NB4 (cell line): Measurements from ENCODE around the gene TACC2.

Source experiments
- DNase-seq: peaks from one replicate; pipeline ENCODE4 v3.0.0; 2010; ENCODE audit warnings: low read depth
- H3K4me3 ChIP-seq: one replicate; pipeline ENCODE4 v1.5.1; 2011; ENCODE audit warnings: mild to moderate bottlenecking, low read depth, low read length, moderate library complexity
- MYC ChIP-seq: IDR thresholded peaks from 2 replicates; pipeline ENCODE4 v1.6.1; 2011; ENCODE audit warnings: low read depth, low read length
- POLR2A ChIP-seq: IDR thresholded peaks from 2 replicates; pipeline ENCODE4 v1.6.1; 2011; ENCODE audit warnings: mild to moderate bottlenecking; ENCODE audit not compliant: insufficient read length; ENCODE audit errors: extremely low read depth
- TF ChIP-seq, protein P1 (sequence below): IDR thresholded peaks from 2 replicates; pipeline ENCODE4 v1.6.1; 2011; ENCODE audit warnings: low read depth, low read length
- TF ChIP-seq, protein P2 (sequence below): IDR thresholded peaks from one replicate; pipeline ENCODE4 v1.5.1; 2012; ENCODE audit warnings: low read depth, low read length

TACC2 gene

DNA sequence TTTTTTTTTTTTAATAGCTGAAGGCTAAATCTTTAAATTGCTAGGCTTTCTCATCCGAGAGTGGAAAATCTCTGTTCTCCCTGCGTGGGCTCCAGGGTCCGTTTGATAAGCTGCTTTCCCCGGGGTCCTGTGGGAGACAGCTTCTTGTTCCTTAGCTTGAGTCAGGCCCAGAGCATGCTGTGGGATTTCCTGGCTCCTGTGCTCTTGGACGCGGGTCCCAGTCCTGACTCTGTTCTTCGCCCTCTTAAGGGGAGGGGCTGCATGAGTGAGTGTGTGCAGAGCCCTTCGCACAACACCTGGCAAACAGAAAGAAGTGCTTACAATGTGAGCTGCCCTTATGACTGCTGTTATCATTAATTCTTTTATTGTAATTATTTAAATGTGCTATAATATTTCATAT, 133.5 kb downstream of the TACC2 start:
- TF ChIP-seq POLR2A = no peak
- TF ChIP-seq, protein P1, sequence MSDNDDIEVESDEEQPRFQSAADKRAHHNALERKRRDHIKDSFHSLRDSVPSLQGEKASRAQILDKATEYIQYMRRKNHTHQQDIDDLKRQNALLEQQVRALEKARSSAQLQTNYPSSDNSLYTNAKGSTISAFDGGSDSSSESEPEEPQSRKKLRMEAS = no peak
- TF ChIP-seq, protein P2, sequence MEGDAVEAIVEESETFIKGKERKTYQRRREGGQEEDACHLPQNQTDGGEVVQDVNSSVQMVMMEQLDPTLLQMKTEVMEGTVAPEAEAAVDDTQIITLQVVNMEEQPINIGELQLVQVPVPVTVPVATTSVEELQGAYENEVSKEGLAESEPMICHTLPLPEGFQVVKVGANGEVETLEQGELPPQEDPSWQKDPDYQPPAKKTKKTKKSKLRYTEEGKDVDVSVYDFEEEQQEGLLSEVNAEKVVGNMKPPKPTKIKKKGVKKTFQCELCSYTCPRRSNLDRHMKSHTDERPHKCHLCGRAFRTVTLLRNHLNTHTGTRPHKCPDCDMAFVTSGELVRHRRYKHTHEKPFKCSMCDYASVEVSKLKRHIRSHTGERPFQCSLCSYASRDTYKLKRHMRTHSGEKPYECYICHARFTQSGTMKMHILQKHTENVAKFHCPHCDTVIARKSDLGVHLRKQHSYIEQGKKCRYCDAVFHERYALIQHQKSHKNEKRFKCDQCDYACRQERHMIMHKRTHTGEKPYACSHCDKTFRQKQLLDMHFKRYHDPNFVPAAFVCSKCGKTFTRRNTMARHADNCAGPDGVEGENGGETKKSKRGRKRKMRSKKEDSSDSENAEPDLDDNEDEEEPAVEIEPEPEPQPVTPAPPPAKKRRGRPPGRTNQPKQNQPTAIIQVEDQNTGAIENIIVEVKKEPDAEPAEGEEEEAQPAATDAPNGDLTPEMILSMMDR = no peak
- no peak for TF ChIP-seq MYC
- no peak overlapping the region for H3K4me3 ChIP-seq
- no peak for DNase-seq

DNA sequence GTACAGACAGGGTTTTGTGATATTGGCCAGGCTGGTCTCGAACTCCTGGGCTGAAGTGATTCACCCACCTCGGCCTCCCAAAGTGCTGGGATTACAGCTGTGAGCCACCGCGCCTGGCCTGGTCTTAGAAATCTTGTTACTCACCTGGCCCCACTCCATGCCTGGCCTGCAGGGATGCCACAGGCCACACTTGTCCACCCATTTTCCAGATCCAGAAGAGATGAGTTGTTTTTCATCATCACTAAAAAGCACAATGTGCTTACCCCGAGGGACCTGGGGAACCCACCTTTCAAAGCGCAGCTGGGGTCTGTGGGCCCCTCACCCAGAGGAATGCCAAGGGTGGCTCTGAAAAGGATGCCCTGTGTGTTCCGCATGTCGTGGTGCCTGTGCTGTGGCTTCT, 134.2 kb downstream of the TACC2 start:
- TF ChIP-seq, protein P1 = no peak
- no peak for TF ChIP-seq POLR2A
- TF ChIP-seq, protein P2 = no peak
- no peak for TF ChIP-seq MYC
- DNase-seq = no peak
- H3K4me3 ChIP-seq = no peak overlapping the region

DNA sequence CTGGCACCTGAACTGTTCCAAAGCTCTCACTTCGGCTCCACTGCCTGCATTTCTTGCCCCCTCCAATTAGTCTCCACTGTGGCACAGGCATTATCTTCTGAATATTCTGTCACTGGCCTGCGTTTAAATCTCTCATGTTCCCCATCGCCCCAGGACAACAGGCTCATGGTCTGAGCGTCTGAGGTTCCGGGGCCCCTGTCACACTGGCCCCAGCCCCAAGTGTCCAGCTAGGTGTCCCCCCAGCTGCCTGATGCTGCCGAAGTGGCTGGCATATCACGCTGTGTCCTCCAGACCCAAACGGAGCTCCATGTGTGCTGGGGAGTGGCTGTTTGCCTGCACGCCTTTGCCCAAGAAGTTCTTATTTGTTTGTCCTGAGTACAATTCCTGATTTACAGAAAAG, 135.4 kb downstream of the TACC2 start:
- TF ChIP-seq MYC = no peak
- TF ChIP-seq, protein P1 = no peak
- TF ChIP-seq, protein P2 = no peak
- no peak for DNase-seq
- no peak overlapping the region for H3K4me3 ChIP-seq

DNA sequence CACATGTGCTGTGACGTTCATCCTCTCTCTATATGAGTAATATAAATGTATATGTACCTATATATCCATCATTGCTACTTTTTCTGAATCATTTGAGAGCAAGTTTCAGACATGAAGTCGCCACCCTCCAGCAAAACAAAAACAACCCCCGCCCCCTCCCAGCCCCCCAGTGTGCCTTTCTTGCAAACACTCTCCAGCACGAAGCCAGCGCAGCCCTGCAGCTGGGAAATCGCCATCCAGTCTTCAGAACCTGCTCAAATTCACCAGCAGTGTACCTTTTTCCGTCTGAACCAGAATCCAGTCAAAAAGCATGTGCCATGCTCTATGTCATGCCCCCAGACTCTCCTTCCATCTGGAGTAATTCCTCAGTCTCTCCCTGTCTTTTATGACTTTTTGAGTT, 135.8 kb downstream of the TACC2 start:
- no peak for DNase-seq
- TF ChIP-seq, protein P2 = no peak
- TF ChIP-seq POLR2A (no peak), MYC (no peak)
- TF ChIP-seq, protein P1 = no peak
- H3K4me3 ChIP-seq = no peak overlapping the region

DNA sequence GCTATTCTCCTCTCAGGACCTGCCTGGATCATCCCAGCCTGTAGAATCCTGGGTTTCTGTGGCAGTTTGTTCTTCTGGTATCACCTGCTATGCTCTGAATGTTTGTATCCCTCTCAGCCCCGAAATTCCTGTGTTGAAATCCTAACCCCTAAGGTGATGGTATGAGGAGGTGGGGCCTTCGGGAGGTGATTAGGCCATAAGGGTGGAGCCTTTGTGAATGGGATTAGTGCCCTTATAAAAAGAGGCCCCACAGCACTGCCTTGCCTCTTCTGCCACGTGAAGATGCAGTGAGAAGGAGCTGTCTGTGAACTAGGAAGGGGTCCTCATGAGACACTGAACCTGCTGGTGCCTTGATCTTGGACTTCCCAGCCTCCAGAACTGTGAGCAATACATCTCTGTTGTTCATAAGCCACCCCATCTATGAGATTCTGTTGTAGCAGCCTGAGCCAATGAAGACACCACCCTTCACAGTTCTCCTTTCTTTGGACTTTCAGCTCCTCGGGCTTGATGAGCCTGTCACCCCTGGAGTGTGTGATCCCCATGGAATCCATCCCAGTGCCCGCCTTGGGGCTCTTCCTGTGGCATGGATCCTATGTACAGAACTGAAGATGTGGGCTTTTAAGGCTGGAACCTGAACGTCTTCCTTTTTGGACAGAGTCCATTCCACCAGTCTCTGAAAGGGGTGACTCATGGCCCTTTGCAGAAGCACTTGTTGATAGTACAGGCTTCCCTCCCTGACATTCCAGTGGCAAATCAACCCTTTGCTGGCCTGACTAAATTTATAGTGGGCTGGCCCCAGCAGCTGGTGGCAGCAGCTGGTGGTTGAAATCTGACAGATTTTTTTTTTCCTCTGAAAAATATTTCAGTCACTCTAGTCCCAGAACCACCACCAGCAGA, 138.0 kb downstream of the TACC2 start:
- H3K4me3 ChIP-seq = no peak overlapping the region
- DNase-seq = peak; percentile 43
- no peak for TF ChIP-seq MYC
- TF ChIP-seq, protein P2 = no peak
- TF ChIP-seq, protein P1 = no peak
- no peak for TF ChIP-seq POLR2A

DNA sequence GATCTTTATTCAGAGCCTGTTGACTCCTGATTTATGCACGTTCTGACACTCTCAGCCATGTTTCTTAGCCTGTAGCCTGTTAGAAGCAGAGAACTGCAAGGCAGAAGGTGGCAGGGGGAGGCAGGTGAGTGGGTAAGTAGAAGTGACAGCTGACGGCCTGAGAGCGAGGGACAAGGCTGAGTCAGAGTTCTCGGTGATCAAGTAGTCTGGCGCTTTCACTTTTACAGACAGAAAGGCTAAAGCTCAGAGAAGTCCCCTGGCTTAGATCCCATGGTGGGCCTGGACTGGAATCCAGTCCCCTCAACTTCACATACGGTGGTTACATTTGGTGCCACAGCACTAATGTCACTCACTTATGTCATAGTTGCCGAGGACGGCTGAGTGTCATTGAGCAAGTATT, 139.0 kb downstream of the TACC2 start:
- no peak overlapping the region for H3K4me3 ChIP-seq
- TF ChIP-seq, protein P1 = no peak
- TF ChIP-seq, protein P2 = no peak
- no peak for TF ChIP-seq POLR2A
- TF ChIP-seq MYC = no peak
- no peak for DNase-seq
